Type B pancreatic cell (in vitro differentiated cells): ENCODE results near the gene GRIK5. TPM values are rescaled to one million over a fixed set of nuclear protein-coding genes. Genes with fewer than 3 reads are reported as not detected.
"Not testable (repeated sequence)": the region's sequence is repeated elsewhere in the genome, so short reads cannot be mapped to it uniquely, and the experiment has no call there.

Experiments used
- DNase-seq: peaks from one replicate; pipeline ENCODE4 v3.0.0; 2021; ENCODE audit warnings: mixed read lengths; ENCODE audit not compliant: unreplicated experiment; ENCODE audit errors: extremely low spot score
- H3K27ac Mint-ChIP-seq: 2 replicates; pipeline ENCODE4 v1.8.0; 2021; ENCODE audit warnings: mild to moderate bottlenecking, mixed read lengths
- H3K27me3 Mint-ChIP-seq: 2 replicates; pipeline ENCODE4 v1.8.0; 2021; ENCODE audit warnings: mixed read lengths
- H3K36me3 Mint-ChIP-seq: 2 replicates; pipeline ENCODE4 v1.8.0; 2021; ENCODE audit warnings: mixed read lengths
- H3K4me1 Mint-ChIP-seq: one replicate; pipeline ENCODE4 v1.8.0; 2021; ENCODE audit warnings: mixed read lengths; ENCODE audit not compliant: unreplicated experiment
- H3K4me3 Mint-ChIP-seq: 2 replicates; pipeline ENCODE4 v1.8.0; 2021; ENCODE audit warnings: mild to moderate bottlenecking, mixed read lengths
- H3K9me3 Mint-ChIP-seq: 2 replicates; pipeline ENCODE4 v1.8.0; 2021; ENCODE audit warnings: mixed read lengths
- CTCF ChIP-seq: fragments of 200-600 bp; sonication (generic); conservative IDR thresholded peaks from 2 replicates; pipeline ENCODE4 v1.5.0; 2021; ENCODE audit warnings: antibody characterized with exemption, mild to moderate bottlenecking
- total RNA-seq: library from RNA; stranded (reverse); gene quantifications from 2 replicates; pipeline ENCODE4 v1.2.1, GENCODE V29; 2021; ENCODE audit warnings: low replicate concordance

The GRIK5 gene
- total RNA-seq, 1 donor from 2014 or later, result 5.8 TPM

GRCh38 chr19:42110658-42111057 lies 40.7 kb upstream of the GRIK5 start:
- H3K9me3 Mint-ChIP-seq, result no peaks in the 10 kb centered on the region

DNA sequence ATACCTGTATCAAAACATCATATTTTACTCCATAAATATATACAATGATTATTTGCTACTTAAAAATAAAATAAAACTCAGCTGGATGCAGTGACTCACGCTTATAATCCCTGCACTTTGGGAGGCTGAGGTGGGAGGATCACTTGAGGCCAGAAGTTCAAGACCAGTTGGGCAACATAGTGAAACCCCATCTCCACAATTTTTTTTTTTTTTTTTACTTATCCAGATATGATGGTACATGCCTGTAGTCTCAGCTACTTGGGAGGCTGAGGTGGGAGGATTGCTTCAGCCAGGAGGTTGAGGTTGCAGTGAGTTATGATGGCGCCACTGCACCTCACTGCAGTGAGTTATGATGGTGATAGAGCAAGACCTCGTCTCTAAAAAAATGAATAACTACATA lies 39.9 kb upstream of the GRIK5 start:
- no peaks in the 10 kb centered on the region for H3K36me3 Mint-ChIP-seq
- no peak for DNase-seq
- H3K9me3 Mint-ChIP-seq, result no peaks in the 10 kb centered on the region
- no peak overlapping the region for H3K4me3 Mint-ChIP-seq
- H3K27me3 Mint-ChIP-seq, result peaks cover 56% of the 10 kb centered on the region
- peaks cover 5% of the 10 kb centered on the region for H3K4me1 Mint-ChIP-seq
- H3K27ac Mint-ChIP-seq, result no peak overlapping the region
- no peak for TF ChIP-seq CTCF

More at GRCh38 chr19:42110658-42111057, 40.7 kb upstream of the GRIK5 start:
- H3K4me3 Mint-ChIP-seq, result no peak overlapping the region
- H3K27ac Mint-ChIP-seq, result no peak overlapping the region
- no peak for TF ChIP-seq CTCF
- no peak for DNase-seq
- H3K27me3 Mint-ChIP-seq, result peaks cover 53% of the 10 kb centered on the region
- H3K36me3 Mint-ChIP-seq, result no peaks in the 10 kb centered on the region
- H3K4me1 Mint-ChIP-seq, result peaks cover 5% of the 10 kb centered on the region

DNA sequence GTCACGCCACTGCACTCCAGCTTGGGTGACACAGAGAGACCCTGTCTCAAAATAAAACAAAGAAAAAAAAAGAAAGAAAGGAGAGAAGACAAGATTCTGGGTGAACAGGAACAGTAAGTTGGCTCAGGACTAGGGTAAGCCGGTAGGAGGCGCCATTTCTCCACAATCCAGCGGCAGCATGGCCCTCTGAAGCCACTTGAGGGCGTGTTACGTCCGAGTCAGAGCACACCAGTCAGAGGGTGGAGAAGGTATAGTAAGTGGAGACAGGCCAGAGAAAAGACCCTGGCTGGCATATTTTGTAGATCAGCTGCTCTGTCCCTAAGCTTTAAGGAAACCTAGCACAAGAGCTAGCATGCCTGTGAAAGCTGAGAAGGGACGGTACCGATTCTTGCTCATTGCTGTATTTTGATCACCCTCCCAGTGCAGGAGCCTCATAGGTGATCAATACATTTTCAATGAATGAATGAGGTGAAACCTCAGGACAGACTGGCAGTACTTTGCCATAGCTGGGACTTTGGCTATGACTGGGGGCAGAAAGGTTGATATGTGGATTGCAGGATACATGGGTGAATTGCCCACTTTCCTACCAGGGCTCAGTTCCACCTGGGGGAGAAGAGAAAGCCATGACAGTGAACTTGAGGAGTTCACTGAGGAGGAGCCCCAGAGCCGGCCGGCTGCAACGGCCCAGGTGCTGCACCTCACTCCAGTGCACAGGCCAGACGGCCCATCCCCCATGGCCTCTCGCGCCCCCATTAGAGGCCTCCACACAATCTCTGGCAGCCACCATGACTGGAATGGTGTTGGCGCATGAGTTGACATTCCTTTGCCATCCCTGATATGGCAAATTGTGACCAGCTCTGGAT lies 38.8 kb upstream of the GRIK5 start:
- Mint-ChIP-seq H3K27ac (no peak overlapping the region), H3K4me1 (peaks cover 4% of the 10 kb centered on the region), H3K9me3 (no peaks in the 10 kb centered on the region), H3K4me3 (no peak overlapping the region), H3K36me3 (no peaks in the 10 kb centered on the region), H3K27me3 (peaks cover 61% of the 10 kb centered on the region)
- peak; percentile 99 for TF ChIP-seq CTCF
- DNase-seq, result peak; percentile 82

GRCh38 chr19:42105368-42105767 lies 35.4 kb upstream of the GRIK5 start:
- Mint-ChIP-seq H3K27me3 (peaks cover 50% of the 10 kb centered on the region), H3K27ac (no peak overlapping the region), H3K9me3 (no peaks in the 10 kb centered on the region), H3K4me1 (no peaks in the 10 kb centered on the region), H3K4me3 (no peak overlapping the region), H3K36me3 (no peaks in the 10 kb centered on the region)
- no peak for TF ChIP-seq CTCF
- DNase-seq, result no peak

DNA sequence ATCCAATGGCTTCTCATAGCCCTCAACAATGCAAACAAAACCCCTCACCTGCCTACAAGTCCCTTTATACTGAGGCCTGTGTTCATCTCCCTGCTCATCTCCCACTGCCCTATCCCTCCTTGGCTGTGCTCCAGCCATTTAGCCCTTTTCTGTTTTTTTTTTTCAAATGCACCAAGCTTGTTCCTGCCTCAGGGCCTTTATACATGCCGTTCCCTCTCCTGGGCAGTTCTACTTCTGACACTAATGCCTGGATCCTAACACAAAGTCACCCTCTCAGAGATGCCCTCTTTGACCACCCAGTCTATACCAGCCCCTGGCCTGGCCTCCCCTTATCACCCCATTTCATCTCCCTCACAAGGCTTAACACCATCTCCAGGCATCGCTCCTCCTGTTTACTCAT lies 32.9 kb upstream of the GRIK5 start:
- Mint-ChIP-seq H3K4me3 (no peak overlapping the region), H3K27me3 (peaks cover 43% of the 10 kb centered on the region), H3K36me3 (no peaks in the 10 kb centered on the region), H3K4me1 (no peaks in the 10 kb centered on the region), H3K27ac (no peak overlapping the region), H3K9me3 (no peaks in the 10 kb centered on the region)
- DNase-seq, result no peak
- no peak for TF ChIP-seq CTCF

DNA sequence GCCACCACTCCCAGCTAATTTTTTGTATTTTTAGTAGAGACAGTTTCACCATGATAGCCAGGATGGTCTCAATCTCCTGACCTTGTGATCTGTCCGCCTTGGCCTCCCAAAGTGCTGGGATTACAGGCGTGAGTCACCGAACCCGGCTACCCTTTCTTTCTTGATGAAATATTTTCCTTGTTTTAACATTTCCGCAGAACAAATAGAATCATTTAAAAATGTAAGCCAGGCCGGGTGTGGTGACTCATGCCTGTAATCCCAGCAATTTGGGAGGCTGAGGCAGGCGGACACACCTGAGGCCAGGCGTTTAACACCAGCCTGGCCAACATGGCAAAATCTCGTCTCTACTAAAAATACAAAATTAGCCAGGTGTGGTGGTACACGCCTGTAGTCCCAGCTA lies 30.2 kb upstream of the GRIK5 start:
- not testable (repeated sequence) for H3K4me1 Mint-ChIP-seq, H3K9me3 Mint-ChIP-seq, DNase-seq, H3K4me3 Mint-ChIP-seq, H3K36me3 Mint-ChIP-seq, H3K27ac Mint-ChIP-seq
- peaks cover 34% of the 10 kb centered on the region for H3K27me3 Mint-ChIP-seq
